SU-DHL-6 (cell line): Measurements from ENCODE around the gene UQCC2.

Experiments used
- H2AFZ ChIP-seq: fragments of 200-600 bp; sonication (generic); 2 replicates; pipeline ENCODE4 v1.6.1; 2014; ENCODE audit warnings: low read depth, mild to moderate bottlenecking, moderate library complexity, mixed read lengths, antibody characterized with exemption, low read length; ENCODE audit not compliant: severe bottlenecking
- H3F3A ChIP-seq: fragments of 200-600 bp; shearing (Covaris generic); 2 replicates; pipeline ENCODE4 v1.6.0; 2016; ENCODE audit warnings: antibody characterized with exemption, mild to moderate bottlenecking; ENCODE audit not compliant: insufficient read depth
- H3K27ac ChIP-seq: fragments of 200-600 bp; sonication (generic); 2 replicates; pipeline ENCODE4 v1.5.1; 2016; ENCODE audit warnings: low read depth, mild to moderate bottlenecking, low read length, moderate library complexity, mixed read lengths
- H3K27me3 ChIP-seq: fragments of 200-600 bp; sonication (generic), shearing (Covaris generic); 2 replicates; pipeline ENCODE4 v1.6.0; 2014; ENCODE audit warnings: mild to moderate bottlenecking, low read length
- H3K36me3 ChIP-seq: fragments of 200-600 bp; sonication (generic); 2 replicates; pipeline ENCODE4 v1.6.1; 2014; ENCODE audit warnings: mild to moderate bottlenecking, low read length, mixed read lengths
- H3K4me2 ChIP-seq: fragments of 300-600, 200-600 bp; shearing (Covaris generic), sonication (generic); 2 replicates; pipeline ENCODE4 v1.6.0; 2014; ENCODE audit warnings: low read length, low read depth, mild to moderate bottlenecking; ENCODE audit not compliant: poor library complexity, severe bottlenecking
- H3K4me3 ChIP-seq: fragments of 200-600 bp; sonication (generic); 2 replicates; pipeline ENCODE4 v1.5.1; 2014; ENCODE audit warnings: antibody characterized with exemption, low read length, mild to moderate bottlenecking, mixed read lengths; ENCODE audit not compliant: insufficient read depth, poor library complexity, severe bottlenecking
- H3K79me2 ChIP-seq: fragments of 200-600 bp; sonication (generic); 2 replicates; pipeline ENCODE4 v1.6.1; 2014; ENCODE audit warnings: mild to moderate bottlenecking, low read length, moderate library complexity; ENCODE audit not compliant: insufficient read depth
- H3K9ac ChIP-seq: fragments of 200-600 bp; sonication (generic); 2 replicates; pipeline ENCODE4 v1.7.0; 2014; ENCODE audit warnings: mild to moderate bottlenecking, low read length
- H3K9me2 ChIP-seq: fragments of 200-600 bp; sonication (generic); replicated peaks from 2 replicates; pipeline ENCODE4 v1.6.1; 2014; ENCODE audit warnings: low read length; ENCODE audit not compliant: insufficient read depth
- H3K9me3 ChIP-seq: fragments of 200-600 bp; sonication (generic); 2 replicates; pipeline ENCODE4 v1.6.1; 2014; ENCODE audit warnings: low read length, mixed read lengths; ENCODE audit not compliant: insufficient read depth
- H4K20me1 ChIP-seq: fragments of 200-600 bp; sonication (generic); 2 replicates; pipeline ENCODE4 v1.6.1; 2014; ENCODE audit warnings: low read depth, mild to moderate bottlenecking, antibody characterized with exemption, low read length, moderate library complexity, mixed read lengths
- EZH2phosphoT487 ChIP-seq: fragments of 200-600 bp; sonication (generic), shearing (Covaris generic); conservative IDR thresholded peaks from 2 replicates; pipeline ENCODE4 v1.6.1; 2018; ENCODE audit warnings: mild to moderate bottlenecking, antibody characterized with exemption, low read length, moderate library complexity, mixed read lengths
- TF ChIP-seq, protein P1 (sequence below): fragments of 200-600 bp; sonication (generic); IDR thresholded peaks from one replicate; pipeline ENCODE4 v1.5.1; 2017; ENCODE audit warnings: antibody characterized with exemption, mild to moderate bottlenecking, low read length, moderate library complexity; ENCODE audit not compliant: insufficient read depth, poor library complexity, severe bottlenecking

Gene UQCC2

DNA sequence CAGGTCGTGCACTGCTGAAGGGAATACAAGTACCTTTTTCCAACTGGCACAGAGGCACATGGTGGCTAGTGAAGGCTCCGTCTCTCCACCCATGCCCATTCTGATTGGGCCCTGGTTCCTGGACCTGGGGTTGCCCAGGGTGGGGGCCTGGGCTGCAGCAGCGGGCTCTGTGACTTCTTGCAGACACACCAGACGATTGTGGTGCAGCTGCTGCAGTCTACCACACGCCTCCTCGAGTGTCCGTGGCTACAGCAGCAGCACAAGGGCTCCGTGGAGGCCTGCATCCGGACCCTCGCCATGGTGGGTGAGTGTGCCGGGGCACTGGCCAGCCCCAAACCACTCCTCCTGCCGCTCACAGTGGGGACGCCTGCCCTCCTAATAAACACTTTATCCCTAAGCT lies 29.2 kb downstream of the UQCC2 start:
- no peak for TF ChIP-seq EZH2phosphoT487
- TF ChIP-seq, protein P1, sequence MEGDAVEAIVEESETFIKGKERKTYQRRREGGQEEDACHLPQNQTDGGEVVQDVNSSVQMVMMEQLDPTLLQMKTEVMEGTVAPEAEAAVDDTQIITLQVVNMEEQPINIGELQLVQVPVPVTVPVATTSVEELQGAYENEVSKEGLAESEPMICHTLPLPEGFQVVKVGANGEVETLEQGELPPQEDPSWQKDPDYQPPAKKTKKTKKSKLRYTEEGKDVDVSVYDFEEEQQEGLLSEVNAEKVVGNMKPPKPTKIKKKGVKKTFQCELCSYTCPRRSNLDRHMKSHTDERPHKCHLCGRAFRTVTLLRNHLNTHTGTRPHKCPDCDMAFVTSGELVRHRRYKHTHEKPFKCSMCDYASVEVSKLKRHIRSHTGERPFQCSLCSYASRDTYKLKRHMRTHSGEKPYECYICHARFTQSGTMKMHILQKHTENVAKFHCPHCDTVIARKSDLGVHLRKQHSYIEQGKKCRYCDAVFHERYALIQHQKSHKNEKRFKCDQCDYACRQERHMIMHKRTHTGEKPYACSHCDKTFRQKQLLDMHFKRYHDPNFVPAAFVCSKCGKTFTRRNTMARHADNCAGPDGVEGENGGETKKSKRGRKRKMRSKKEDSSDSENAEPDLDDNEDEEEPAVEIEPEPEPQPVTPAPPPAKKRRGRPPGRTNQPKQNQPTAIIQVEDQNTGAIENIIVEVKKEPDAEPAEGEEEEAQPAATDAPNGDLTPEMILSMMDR = no peak
- no peaks in the 10 kb centered on the region for H3K9me3 ChIP-seq
- H3K4me3 ChIP-seq = no peak overlapping the region
- H4K20me1 ChIP-seq = no peaks in the 10 kb centered on the region
- no peak overlapping the region for H3K27ac ChIP-seq
- H3K36me3 ChIP-seq = no peaks in the 10 kb centered on the region
- H3K9ac ChIP-seq = no peak overlapping the region
- no peaks in the 10 kb centered on the region for H3K27me3 ChIP-seq
- H3F3A ChIP-seq = no peaks in the 10 kb centered on the region
- no peak overlapping the region for H2AFZ ChIP-seq
- H3K9me2 ChIP-seq = no peaks in the 10 kb centered on the region
- no peak overlapping the region for H3K4me2 ChIP-seq
- H3K79me2 ChIP-seq = no peaks in the 10 kb centered on the region

DNA sequence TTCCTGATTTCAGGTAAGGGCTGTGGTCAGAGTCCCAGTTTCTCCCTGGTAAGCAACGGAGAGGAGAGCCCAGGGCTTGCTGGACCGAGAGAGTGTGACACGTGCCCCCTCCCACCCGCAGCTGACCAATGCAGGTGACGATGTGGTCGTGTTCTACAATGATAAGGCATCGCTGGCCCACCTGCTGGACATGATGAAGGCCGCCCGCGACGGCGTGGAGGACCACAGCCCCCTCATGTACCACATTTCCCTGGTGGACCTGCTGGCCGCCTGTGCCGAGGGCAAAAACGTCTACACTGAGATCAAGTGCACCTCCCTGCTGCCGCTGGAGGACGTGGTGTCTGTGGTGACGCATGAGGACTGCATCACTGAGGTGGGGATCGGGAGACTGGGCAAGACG lies 31.7 kb downstream of the UQCC2 start:
- no peak for TF ChIP-seq EZH2phosphoT487
- TF ChIP-seq, protein P1 = no peak
- no peaks in the 10 kb centered on the region for H3K79me2 ChIP-seq
- H3K9me3 ChIP-seq = no peaks in the 10 kb centered on the region
- no peak overlapping the region for H2AFZ ChIP-seq
- H3K27ac ChIP-seq = no peak overlapping the region
- no peaks in the 10 kb centered on the region for H3K9me2 ChIP-seq
- H3F3A ChIP-seq = no peaks in the 10 kb centered on the region
- no peaks in the 10 kb centered on the region for H3K36me3 ChIP-seq
- no peak overlapping the region for H3K4me3 ChIP-seq
- H4K20me1 ChIP-seq = no peaks in the 10 kb centered on the region
- no peaks in the 10 kb centered on the region for H3K27me3 ChIP-seq
- no peak overlapping the region for H3K4me2 ChIP-seq
- H3K9ac ChIP-seq = no peak overlapping the region

DNA sequence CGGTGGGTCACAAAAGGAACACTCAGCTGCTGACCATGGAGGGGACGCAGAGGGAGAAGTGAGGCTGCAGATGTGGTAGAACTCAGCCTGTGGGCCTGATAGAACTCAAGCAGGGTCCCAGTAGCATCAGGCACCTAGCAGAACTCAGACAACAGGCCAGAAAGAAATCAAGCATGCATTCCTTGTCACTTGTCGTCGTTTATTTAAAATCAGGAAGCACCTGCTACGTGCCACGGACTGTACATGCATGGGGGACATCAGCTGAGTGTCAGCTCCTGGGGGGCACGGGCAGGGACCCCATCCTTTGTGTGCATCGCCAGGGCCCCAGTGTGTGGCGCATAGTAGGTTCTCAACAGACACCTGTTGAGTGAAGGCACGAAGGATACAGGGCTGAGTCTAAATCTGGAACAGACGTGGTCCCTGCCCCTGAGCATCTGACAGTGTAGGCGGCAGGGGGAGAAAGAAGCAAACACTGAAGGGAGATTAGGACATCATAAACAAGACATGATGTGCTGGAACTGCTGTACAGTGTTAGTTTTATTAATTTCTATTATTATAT lies 32.5 kb downstream of the UQCC2 start:
- Histone ChIP-seq H3K4me2 (no peak overlapping the region), H3F3A (no peaks in the 10 kb centered on the region), H3K79me2 (no peaks in the 10 kb centered on the region), H3K36me3 (no peaks in the 10 kb centered on the region), H3K27ac (no peak overlapping the region), H3K9me3 (no peaks in the 10 kb centered on the region), H3K9me2 (no peaks in the 10 kb centered on the region), H2AFZ (no peak overlapping the region), H3K9ac (no peak overlapping the region), H3K4me3 (no peak overlapping the region), H3K27me3 (no peaks in the 10 kb centered on the region), H4K20me1 (no peaks in the 10 kb centered on the region)
- TF ChIP-seq EZH2phosphoT487 = no peak
- TF ChIP-seq, protein P1 = no peak
